ENCODE data around the gene ILF3. TPM values are rescaled to one million over a fixed set of nuclear protein-coding genes. Genes with fewer than 3 reads are reported as not detected.

ILF3 gene
- total and polyA plus RNA-seq, 2 of the 13 experiments (the other 11 are each of a cell fraction or from before 2014, with no cell fraction given): 120 to 173 TPM

- peak; percentile 8 for TF ChIP-seq PATZ1 (CRISPR knock-in tag; IDR thresholded peaks at IDR 0.05)
- no peak for TF ChIP-seq NFAT5 (CRISPR knock-in tag; IDR thresholded peaks at IDR 0.05)
- TF ChIP-seq MTF2 (CRISPR knock-in tag; IDR thresholded peaks at IDR 0.05; ENCODE audit: borderline replicate concordance): no peak
- TF ChIP-seq ZMAT3 (CRISPR knock-in tag; conservative IDR thresholded peaks at IDR 0.05): 0 out of 2 replicates have a peak, but pooled peaks have one; percentile 30
- peak; percentile 72 for TF ChIP-seq PPARG (CRISPR knock-in tag; conservative IDR thresholded peaks at IDR 0.05)
- TF ChIP-seq ZNF605 (CRISPR knock-in tag; IDR thresholded peaks at IDR 0.05): peak; percentile 69; the same call in 1 of the 2 replicates
- peak; percentile 16; the same call in 1 of the 2 replicates for TF ChIP-seq THRA (CRISPR knock-in tag; IDR thresholded peaks at IDR 0.05; ENCODE audit: borderline replicate concordance)
- TF ChIP-seq TFE3 (CRISPR knock-in tag; IDR thresholded peaks at IDR 0.05): 0 out of 2 replicates have a peak, but pooled peaks have one; percentile 21
- 0 out of 2 replicates have a peak, but pooled peaks have one; percentile 73 for TF ChIP-seq ZNF580 (CRISPR knock-in tag; IDR thresholded peaks at IDR 0.05; ENCODE audit: borderline replicate concordance, low read depth)
- TF ChIP-seq, protein P1, sequence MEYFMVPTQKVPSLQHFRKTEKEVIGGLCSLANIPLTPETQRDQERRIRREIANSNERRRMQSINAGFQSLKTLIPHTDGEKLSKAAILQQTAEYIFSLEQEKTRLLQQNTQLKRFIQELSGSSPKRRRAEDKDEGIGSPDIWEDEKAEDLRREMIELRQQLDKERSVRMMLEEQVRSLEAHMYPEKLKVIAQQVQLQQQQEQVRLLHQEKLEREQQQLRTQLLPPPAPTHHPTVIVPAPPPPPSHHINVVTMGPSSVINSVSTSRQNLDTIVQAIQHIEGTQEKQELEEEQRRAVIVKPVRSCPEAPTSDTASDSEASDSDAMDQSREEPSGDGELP (IDR thresholded peaks at IDR 0.05; ENCODE audit: borderline replicate concordance, low read depth): 0 out of 2 replicates have a peak, but pooled peaks have one; percentile 11
- 0 out of 4 replicates have a peak, but pooled peaks of 1 of the 2 experiments have one; percentile 63 for TF ChIP-seq KLF16 (CRISPR knock-in tag; IDR thresholded peaks at IDR 0.05)
- TF ChIP-seq RFX5 (IDR thresholded peaks at IDR 0.05; ENCODE audit: low read depth, low read length): peak; percentile 79
- TF ChIP-seq, protein P2, sequence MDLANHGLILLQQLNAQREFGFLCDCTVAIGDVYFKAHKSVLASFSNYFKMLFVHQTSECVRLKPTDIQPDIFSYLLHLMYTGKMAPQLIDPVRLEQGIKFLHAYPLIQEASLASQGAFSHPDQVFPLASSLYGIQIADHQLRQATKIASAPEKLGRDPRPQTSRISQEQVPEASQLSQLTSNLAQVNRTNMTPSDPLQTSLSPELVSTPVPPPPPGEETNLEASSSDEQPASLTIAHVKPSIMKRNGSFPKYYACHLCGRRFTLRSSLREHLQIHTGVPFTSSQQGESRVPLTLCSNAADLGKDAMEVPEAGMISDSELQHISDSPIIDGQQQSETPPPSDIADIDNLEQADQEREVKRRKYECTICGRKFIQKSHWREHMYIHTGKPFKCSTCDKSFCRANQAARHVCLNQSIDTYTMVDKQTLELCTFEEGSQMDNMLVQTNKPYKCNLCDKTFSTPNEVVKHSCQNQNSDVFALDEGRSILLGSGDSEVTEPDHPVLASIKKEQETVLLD (CRISPR knock-in tag; IDR thresholded peaks at IDR 0.05; ENCODE audit: low read depth): peak; percentile 90
- no peak for TF ChIP-seq ZNF383 (CRISPR knock-in tag; IDR thresholded peaks at IDR 0.05; ENCODE audit: borderline replicate concordance)
Observed at GRCh38 chr19:10717356-10718204, 63.4 kb downstream of the ILF3 start, which contains the start of gene DNM2 (continued).

Data from HepG2 (cell line).